Measurements from ENCODE around the gene LMF1.

DNA sequence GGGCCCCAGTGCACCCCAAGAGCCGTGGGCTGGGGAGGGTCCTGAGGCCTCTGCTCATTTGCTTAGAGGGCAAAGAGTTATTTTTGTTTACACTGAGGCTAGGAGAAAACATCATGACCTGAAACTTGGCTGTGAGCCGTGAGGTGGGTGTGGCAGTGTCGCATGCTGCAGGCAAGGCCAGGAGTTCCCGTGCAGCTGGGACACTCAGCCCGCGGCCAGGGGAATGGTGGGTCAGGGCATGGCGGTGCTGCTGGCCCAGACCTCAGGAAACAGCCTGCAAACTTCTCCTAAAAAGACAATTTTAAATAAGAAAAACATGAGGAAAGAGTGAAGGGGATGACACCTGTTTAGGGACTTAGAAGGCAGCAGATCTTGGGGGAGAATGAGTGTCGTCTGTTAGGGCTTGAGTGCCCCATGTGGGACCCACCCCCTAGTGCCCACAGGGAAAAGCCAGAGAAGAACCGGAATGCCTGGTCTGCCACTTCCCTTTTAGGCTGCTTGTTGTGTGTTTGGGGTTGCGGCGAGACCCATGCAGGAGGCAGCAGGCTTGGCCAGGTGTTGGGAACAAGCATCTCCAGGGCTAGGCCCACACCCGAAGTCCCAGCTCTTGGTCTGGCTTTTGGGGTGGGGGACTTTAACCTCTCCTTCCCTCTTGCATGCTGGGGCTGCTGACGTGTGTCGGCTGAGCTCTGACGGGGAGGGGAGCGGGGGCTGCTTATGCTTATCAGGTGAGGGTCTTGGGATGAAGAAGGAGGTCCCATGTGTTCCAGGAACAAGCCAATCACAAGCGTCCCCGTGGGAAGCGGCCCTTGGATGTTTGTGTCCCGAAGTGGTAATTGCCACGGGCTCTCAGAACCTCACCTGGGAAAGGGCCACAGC is 89.3 kb downstream of the LMF1 start:
- TF ChIP-seq CTCF (IDR thresholded peaks at IDR 0.05) (no peak), POLR2A (IDR thresholded peaks at IDR 0.05) (no peak)
